ENCODE results near the gene FCF1.

FCF1 gene, protein sequence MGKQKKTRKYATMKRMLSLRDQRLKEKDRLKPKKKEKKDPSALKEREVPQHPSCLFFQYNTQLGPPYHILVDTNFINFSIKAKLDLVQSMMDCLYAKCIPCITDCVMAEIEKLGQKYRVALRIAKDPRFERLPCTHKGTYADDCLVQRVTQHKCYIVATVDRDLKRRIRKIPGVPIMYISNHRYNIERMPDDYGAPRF

DNA sequence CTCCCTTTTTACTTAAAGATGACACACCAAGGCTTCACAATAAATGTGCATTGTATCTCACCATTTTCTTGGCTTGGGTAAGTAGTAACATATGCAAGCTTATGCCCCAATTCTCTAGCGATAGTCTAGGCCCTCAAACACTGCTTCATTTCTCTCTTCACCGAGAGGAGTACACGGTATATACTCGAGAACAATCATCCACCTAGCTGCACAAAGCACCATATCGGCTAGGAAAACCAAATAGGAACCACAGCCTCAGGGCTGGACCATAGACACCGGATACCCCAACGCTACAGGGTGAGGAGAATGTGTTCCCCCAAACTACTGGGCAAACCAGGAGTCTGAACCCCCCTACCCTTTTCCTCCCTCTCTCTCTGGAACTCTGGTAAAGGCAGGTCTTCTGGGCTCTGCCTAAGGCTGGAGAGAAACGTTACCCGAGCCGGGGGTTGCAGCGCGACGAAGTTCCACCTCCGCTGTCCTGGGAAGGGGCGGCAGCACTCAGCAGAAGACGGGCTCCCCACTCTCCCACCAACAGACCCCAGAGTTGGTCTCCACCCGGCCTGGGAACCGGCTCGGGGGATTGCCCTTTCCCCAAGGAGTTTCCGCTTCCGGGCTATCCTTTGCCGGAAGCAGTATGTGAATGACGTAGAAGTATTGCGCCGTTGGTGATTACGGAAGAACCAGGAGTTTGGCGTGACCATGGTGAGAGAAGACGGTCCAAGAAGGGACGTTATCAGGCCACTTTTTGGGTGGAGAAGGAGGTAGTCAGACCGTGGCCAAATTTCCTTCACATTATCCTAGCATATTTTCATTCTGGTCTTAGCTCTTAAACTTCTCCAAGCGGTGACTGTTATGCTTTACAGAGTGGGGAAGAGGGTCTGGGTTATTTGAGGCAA is at the start of gene FCF1, which contains the start of gene AREL1:
FCF1 (plus strand) TSS at position 646 of the 896 bp plus-strand sequence; CDS start at position 700, 54 bp downstream.
AREL1 (minus strand) TSS at position 582 of the 896 bp plus-strand sequence. CDS start 27,465 bp downstream, outside the sequence.
- DNase-seq, result peak; percentile 59 to 66

DNA sequence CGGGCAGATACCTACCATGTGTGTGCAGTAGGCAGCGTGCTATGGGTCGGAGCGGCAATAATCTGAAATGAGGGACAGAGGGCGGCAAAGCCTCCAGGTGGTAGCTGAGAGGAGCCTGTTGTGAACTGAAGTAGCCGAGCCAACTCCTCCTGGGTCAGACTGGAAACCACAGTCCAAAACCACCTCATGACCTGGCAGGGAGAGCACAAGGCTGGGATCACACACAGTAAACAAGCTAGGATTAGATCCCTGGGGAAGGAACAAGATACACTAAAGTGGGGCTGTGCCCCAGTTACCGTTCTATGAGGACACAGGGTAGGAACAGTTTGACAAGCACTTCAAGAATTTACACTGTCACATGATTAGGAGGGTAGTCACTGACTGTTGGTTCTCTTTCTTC is 49.1 kb upstream of the FCF1 start:
- no peak for DNase-seq

DNA sequence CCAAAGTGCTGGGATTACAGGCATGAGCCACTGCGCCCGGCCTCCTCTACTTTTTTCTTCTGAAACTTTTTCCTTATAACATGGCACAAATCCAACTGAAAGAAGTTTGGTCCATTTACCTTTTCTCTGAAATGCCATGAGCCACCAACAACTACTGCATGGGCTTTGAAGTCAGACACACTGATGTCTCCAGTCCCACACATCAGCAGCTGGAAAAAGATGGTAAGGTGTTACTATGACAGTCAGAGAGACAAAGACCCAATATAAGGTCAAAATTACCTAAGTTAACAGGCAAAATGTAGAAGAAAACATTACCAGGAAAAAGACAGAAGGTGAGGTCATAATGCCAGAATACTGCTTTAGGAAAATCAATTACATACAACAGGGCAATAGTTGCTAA is 48.2 kb upstream of the FCF1 start:
- DNase-seq, result no peak

DNA sequence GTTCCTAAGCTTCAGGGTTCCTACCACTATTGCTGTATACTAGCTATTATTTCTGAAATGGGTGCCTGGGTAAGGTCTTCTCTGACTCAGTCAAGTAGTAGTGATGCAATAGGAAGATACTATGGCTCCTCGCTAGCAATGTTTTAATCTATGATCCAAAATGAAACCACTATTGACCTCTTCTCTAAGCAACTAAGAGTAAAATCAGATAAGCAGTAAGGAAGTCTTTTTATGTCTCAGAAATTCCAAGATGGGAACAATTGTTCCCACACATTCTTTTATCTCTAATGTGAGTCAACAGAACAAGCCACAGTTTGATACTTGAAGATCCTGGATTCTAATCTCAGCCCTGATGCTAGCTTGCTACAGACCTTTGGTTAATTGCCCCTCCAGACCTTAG is 45.2 kb upstream of the FCF1 start:
- DNase-seq, result no peak

DNA sequence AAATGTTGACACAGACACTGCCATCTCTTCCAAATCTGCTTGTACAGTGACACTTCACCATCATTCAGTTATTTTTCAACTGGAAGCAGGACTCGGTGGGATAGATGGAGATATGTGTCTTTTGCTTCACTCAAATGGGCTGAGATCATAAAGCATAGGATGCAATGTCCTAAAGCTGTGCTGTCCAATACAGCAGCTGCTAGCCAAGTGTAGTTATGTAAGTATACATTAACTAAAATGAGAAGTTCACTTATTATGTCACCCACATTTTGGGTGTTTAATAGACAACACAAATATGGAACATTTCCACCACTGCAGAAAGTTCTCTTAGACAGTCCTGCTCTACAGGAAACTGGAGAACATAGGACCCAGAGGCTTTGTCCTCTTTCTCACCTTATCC is 43.7 kb upstream of the FCF1 start:
- no peak for DNase-seq

DNA sequence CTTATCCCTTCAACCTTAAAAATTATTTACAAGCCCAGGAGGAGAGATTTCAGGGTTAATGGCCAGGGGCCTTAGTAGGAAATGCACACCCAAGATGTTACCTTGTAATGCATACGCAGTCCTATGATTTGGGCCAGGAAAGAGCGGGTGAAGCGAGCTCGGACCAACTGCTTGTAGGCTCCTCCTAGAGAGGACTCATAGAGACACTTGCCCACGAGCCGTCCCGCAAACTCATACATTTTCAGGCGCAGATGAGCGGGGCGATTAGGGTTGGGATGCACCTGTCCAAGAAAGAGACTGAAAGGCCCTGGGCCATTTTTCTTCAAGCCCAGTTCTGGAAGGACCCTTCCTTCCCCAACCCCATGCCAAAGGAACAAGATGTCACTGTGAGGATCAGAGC is 43.1 kb upstream of the FCF1 start:
- no peak for DNase-seq

DNA sequence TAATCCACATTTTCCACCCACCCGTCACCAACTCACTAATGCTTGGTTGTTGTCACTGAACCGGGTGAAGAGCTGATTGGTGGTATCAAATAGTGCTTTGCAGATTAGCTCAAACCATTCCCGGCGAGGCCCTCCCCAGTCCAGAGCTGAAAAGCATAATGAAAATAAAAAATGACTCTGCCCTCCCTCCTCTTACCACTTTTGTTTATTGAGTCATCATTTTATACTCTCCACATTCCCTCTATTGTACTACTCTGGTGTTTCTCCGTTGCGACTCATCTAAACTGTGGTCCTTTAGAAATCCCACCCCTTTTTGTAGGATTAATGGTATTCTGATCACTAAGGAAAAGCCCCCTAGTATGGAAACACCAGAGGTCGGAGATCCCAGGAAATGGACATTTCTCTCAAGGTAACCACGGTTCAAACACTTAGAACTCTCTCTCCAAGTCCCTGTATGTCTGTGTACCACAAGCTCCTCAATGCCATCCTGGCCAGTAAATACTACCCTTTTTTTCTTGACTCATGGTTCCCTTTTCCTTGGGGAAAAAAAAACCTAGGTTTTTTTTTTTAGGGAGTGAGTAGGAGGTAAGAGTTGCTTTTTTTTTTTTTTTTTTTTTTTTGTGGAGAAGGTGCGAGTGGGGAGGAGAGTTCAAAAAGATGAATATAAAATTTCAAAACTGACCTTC is 42.1 kb upstream of the FCF1 start:
- DNase-seq, result no peak

DNA sequence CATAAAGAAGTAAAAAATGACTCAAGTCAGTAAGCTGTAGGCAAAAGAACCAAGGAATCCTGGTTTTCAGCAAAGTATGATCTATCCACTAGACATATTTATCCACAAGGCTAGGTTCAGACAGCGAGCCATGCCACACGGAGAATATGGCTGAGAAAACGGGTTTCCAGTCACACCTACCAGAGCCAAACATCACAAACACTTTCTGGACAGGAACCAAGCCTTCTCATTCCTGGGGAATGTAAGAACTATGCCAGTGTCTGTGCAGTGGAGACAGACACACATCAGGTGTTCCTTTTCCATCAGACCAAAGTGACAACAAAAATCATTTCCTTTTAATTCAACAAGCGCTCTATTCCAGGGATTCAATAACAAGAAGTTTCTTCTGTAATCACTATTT is 41.2 kb upstream of the FCF1 start:
- DNase-seq, result no peak

DNA sequence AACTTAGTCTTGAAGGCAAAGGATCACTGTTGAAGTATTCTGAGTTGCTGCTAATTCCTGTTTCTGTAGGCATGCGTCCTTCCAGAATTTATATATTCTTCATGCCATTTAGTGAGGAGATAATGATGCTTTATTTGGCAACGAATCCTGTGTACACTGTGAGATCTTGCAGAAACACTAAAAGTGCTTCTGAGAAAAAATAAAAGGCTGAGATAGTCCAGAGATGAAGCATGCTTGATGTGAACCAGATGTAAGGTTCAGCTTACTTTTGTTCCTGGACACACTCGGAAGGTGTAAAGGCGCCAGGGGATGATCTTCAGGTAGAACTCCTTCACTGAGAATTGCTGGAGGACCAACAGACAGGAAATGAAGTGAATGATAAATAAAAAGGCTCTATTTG is 39.2 kb upstream of the FCF1 start:
- no peak for DNase-seq

DNA sequence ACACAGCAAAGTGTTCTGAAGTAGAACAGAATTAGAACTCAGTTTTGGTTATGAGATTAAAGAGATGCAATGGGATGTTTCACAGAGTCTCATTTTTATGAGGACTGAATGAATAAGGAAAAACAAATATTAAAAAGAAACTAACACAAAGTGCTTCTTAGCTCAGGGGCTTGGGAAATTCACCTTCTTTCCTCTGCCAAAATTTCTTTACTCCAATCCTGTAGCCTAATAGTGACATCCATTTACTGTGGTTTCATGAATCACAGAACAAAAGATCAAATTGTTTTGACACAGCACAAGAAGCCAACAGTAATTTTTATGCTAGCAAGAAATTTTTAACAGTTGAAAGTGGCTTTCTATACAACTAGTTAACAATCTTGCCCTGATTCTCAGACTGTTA is 37.7 kb upstream of the FCF1 start:
- no peak for DNase-seq

DNA sequence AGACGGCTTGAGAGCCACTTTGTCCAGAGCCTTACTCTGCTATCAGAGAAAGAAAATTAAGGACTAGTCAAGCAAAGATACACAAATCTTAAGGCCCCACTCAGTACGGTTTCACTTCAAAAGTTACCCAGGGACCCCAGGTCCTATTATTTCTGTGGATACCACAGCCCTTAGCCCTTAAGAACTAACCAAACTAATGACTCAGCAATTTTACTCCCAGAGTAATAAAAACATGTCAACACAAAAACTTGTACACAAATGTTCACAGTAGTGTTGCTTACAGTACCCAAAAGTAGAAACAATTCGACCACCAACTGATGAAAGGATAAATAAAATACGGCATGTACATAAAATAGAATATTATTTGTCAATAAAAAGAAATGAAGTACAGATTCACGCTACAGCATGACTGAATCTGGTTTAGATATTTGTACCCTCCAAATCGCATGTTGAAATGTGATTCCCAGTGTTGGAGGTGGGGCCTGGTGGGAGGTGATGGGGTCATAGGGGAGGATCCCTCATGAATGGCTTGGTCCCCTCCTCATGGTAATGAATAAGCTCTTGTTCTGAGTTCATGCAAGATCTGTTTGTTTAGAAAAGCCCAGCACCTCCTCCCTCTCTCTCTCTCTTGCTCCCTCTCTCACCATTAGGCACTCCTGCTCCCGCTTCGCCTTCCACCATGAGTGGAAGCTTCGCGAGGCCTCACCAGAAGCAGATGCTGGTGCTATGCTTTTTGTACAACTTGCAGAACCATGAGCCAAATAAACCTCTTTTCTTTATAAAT is 30.6 kb upstream of the FCF1 start:
- DNase-seq, result no peak

DNA sequence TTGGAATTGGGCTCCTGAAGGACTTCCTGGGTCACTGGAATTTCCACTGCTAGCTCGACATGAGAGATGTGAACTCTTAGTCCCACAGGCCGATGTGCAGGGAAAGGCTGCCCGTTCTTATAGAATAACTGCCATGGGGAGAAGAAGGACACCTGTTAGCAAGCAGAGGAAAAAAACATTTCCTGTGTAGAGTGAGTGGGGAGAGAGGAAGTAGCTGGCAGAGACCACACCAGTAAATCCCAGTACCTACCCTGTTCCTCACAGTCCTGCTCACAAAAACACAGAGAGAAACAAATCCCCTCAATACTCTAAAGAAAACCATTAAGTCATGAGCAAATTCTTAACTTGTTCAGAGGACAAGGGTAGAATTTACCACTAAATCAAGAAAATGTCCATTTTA is 29.5 kb upstream of the FCF1 start:
- DNase-seq, result no peak

DNA sequence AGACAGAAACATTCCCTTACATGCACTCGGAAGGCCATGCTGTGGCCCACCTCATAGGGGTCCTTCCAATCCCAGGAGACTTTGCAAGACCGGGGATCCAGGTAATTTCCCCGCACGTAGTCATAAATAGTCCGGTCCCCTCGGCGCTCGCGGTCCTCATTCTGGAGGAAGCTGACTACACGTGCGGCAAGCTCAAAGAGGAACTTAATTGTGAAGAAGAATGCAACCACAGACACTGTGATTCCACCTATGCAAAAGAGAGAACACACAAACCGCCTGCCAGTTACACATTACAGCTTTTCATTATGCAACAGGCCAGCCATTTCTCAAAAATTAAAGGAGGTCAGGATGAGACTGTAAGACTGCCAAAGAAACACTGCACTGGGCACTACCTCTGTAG is 28.5 kb upstream of the FCF1 start:
- no peak for DNase-seq

DNA sequence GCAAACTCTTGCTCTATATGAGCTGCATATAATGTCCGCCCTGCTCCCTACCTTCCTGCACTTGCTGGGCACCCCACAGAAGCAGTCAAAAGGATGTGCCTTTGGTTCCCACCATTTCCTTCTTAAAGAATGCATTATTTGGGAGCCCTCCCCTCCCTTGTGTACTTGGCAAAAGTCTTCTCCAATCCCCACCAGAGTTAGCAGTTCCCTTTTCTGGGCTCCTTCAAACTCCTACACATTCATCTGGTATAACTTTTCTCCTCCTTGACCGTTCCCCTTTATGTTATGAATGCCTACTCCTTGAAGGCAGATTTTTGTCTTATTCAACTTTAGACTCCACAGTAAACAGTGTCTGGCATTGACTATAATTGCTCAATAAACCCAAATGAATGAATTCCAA is 27.9 kb upstream of the FCF1 start:
- no peak for DNase-seq

DNA sequence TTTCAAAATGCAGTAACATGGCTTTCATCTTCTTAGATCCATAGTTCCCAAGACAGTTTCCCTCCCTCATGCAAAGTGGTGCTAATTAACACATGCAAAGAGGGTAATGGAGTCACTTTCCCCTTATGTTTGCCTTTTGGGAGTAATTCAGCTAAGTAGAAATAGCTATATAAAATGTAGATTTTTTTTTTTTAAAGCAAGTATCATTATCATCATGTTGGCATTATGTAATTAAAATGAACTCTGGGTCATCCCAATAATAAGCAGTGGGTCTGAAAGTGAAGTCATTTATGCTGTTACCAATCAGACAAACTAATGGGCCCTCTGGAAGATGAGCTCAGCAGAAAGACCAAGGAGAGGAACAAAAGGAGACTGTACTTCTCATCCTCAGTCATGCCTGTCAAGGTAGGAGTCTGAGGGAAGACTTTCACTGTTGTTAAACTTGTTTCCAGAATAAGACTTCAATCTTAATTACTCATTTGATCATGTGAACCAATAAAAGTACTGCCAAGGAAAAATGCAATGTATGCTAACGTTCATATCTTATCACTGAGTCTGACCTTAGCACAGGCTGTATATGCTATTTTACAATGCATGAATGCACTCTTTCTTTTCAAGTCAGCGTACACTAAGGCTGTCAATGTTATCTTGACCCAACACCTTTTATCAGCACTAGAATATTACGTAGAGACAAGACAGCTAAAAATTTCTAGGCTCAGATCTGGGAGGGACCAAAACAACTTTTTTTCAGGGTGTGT is 26.8 kb upstream of the FCF1 start:
- DNase-seq, result no peak

DNA sequence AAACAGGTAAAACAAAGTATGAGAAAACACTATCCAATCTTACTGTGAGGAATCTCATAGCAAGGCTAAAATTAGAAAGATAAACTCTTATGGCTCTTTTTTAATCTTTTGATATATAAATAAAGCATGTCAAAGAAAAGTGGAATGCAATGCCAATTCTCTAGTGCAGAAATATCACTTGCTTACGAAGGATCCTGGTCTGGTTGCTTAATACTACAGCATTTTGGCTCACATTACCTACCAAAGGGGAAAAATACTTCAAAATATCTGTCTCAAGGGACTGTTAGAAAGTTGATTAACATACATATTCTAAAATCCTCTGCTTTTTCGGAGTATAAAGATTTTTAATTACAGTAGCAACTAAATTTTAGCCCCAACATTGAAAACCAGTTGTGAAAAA is 21.5 kb upstream of the FCF1 start:
- no peak for DNase-seq

DNA sequence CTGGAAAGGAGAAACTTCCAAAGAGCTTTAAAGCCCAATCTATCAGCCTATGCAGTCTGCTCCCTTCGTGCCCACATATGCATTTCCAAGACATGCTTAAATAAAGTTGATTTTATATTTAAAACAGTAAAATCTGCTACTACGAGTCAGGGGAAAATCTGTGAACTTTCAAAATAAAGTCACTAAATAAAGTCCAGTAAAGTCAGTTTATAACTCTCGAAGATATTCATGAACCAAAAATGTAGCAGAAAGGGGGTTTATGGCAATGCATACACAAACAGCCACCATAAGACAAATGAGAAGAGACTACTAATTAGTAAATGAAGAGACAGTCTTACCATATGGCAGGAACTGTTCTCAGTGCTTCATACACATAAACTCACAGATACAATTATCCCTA is 19.8 kb upstream of the FCF1 start:
- no peak for DNase-seq

DNA sequence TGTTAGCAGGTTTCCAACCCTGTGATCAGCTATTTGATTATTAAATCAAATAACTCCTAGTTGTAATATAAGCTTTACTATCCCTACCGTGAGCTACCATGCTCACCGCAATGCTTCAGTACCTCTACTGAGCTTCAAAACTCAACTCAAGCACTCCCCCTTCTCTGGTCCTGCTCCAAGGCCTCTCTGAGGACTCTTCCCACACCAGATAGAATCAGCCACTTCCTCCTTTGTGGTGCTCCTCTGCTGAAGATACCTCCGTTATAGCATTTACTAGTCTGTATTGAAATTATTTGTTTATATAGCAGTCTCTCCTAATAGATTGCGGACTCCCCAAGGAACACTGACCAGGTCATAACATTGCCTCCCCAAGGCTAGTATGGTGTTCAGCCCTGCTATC is 17.5 kb upstream of the FCF1 start:
- DNase-seq, result no peak

DNA sequence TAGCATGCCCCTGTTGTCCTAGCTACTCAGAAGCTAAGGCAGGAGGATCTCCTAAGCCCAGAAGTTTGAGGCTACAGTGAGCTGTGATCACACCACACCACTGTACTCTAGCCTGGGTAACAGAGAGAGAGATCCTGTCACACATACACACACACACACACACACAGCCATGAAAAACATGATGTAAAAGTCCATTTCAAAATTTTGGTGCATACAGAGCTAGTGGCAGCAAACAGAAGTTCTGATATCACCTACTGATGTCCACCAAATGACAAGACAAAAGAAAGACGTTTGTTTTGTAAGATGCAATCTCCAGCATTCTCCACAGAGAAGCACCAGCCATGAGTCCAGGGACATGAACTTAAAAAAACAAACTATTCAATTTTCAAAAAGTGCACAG is 15.9 kb upstream of the FCF1 start:
- DNase-seq, result no peak

DNA sequence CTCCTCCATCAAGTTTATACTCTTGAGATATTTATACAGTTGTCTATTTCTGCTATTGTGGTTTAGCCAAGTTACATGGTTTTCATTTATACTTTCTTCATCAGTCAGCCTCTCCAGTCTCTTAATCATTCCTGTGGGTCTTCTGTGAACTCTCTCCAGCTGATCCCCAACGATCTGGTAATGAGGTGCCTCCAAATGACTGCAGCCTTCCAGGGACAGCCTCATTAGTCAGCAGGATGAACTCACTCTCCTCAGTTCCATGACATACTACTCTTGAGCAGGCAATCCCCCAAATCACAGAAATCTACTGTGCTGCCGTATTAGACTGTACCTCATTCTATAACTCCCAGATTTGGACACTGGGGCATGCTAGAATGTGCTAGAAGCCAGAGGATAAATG is 15.4 kb upstream of the FCF1 start:
- no peak for DNase-seq

DNA sequence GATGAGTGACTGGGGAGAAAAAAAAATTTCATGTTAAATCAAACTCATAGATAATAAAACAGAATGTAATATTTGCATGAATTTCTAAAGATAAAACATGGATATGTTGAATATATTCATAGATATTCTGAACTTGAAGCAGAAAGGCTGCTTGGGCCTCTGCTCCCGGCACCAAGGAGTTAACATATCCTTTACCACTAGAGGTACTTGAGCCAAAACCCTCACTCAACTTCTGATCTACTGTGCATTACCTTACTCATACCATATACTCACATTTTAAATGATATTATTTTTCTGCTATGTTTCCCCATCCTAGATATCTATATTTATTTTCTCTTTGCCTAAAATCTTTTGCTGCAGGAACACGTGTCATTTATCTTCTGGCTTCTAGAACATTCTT is 15.0 kb upstream of the FCF1 start:
- no peak for DNase-seq

DNA sequence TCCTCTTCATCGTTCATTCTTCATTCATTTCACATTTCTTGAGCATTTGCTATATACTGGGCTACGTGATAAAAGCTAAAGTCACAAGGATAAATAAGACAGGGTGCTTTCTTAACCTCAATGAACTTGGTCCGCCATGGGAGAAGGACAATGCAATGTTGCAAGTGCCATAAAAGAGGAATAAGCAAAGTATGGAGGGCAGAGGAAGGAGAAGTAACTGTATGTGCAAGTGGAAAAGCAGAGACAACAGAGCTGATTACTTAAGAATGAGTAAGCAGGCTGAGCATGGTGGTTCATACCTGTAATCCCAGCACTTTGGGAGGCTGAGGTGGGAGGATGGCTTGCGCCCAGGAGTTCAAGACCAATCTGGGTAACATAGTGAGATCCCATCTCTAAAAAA is 14.5 kb upstream of the FCF1 start:
- no peak for DNase-seq

Data from activated CD4-positive, alpha-beta T cell treated with anti-CD3 and anti-CD28 coated beads, Interleukin-2, amount 50 U/mL, for 4 hours (primary cell).